Endodermal cell (in vitro differentiated cells): Measurements from ENCODE around the gene GPSM1. TPM values are rescaled to one million over a fixed set of nuclear protein-coding genes. Genes with fewer than 3 reads are reported as not detected.

ENCODE experiments used
- DNase-seq: peaks from one replicate; pipeline ENCODE4 v3.0.0-alpha.2; 2017
- H3K27ac ChIP-seq: 2 replicates; pipeline ENCODE4 v1.5.1; 2013; ENCODE audit warnings: mild to moderate bottlenecking, low read depth, low read length, moderate library complexity
- H3K27me3 ChIP-seq: 2 replicates; pipeline ENCODE4 v1.6.1; 2013; ENCODE audit warnings: mild to moderate bottlenecking, low read length, moderate library complexity; ENCODE audit not compliant: insufficient read depth, control insufficient read depth, poor library complexity, severe bottlenecking
- H3K36me3 ChIP-seq: 2 replicates; pipeline ENCODE4 v1.7.0; 2013; ENCODE audit warnings: mild to moderate bottlenecking, low read length, moderate library complexity; ENCODE audit not compliant: control insufficient read depth, insufficient read depth
- H3K4me1 ChIP-seq: one replicate; pipeline ENCODE4 v1.7.0; 2013; ENCODE audit warnings: low read length; ENCODE audit not compliant: control insufficient read depth, insufficient read depth
- H3K4me3 ChIP-seq: 2 replicates; pipeline ENCODE4 v1.5.1; 2013; ENCODE audit warnings: mild to moderate bottlenecking, low read length, moderate library complexity
- H3K9ac ChIP-seq: 2 replicates; pipeline ENCODE4 v1.6.1; 2013; ENCODE audit warnings: mild to moderate bottlenecking, low read length, moderate library complexity; ENCODE audit not compliant: poor library complexity, severe bottlenecking; ENCODE audit errors: extremely low read depth
- H3K9me3 ChIP-seq: 2 replicates; pipeline ENCODE4 v1.6.1; 2013; ENCODE audit warnings: mild to moderate bottlenecking, low read length, moderate library complexity; ENCODE audit not compliant: control insufficient read depth
- H3K27ac Mint-ChIP-seq: 2 replicates; pipeline ENCODE4 v1.8.0; 2020; ENCODE audit warnings: mixed read lengths
- H3K27me3 Mint-ChIP-seq: 2 replicates; pipeline ENCODE4 v1.8.0; 2021; ENCODE audit warnings: mild to moderate bottlenecking, mixed read lengths; ENCODE audit not compliant: insufficient read depth
- H3K36me3 Mint-ChIP-seq: 2 replicates; pipeline ENCODE4 v1.8.0; 2020; ENCODE audit warnings: low read depth, mixed read lengths
- H3K4me1 Mint-ChIP-seq: 2 replicates; pipeline ENCODE4 v1.8.0; 2020; ENCODE audit warnings: mixed read lengths
- H3K4me3 Mint-ChIP-seq: 2 replicates; pipeline ENCODE4 v1.8.0; 2020; ENCODE audit warnings: mild to moderate bottlenecking, moderate library complexity, mixed read lengths
- H3K9me3 Mint-ChIP-seq: 2 replicates; pipeline ENCODE4 v1.8.0; 2020; ENCODE audit warnings: mild to moderate bottlenecking, mixed read lengths
- CTCF ChIP-seq: fragments of 200-600 bp; sonication (generic); conservative IDR thresholded peaks from 2 replicates; pipeline ENCODE4 v1.5.0; 2021; ENCODE audit warnings: antibody characterized with exemption, mild to moderate bottlenecking
- WGBS, 2 experiments: methylation state at CpG; one replicate each; pipeline versions ENCODE4 v1.1.5 to v1.1.7; 2013; ENCODE audit warnings: missing lambda C conversion rate in 2 of 2, mixed read lengths in 1 of 2; ENCODE audit not compliant: insufficient coverage in 1 of 2, insufficient read length in 1 of 2; 5-methylcytosine and 5-hydroxymethylcytosine counted together
- total RNA-seq, 2 donors: library from RNA; stranded (reverse); fragmentation: NEBNext Ultra II Directional in 1 of 2; extraction: Animal tissue kit (Norgen Biotek cat#: 25700) in 1 of 2; gene quantifications; 2 replicates in 1 of 2; 3 replicates in 1 of 2; pipeline ENCODE4 v1.2.1, GENCODE V29; 2021

Gene GPSM1
- total RNA-seq, 2 donors from 2014 or later = 37.2 to 38.6 TPM

GRCh38 chr9:136326761-136327303 is 507 bp upstream of the GPSM1 start:
- H3K36me3 Mint-ChIP-seq = no peaks in the 10 kb centered on the region
- H3K9ac ChIP-seq = peak overlapping the region; percentile 45
- H3K27me3 Mint-ChIP-seq = no peaks in the 10 kb centered on the region
- DNase-seq = no peak
- TF ChIP-seq CTCF = no peak
- peaks cover 17% of the 10 kb centered on the region for H3K4me1 ChIP-seq
- no peaks in the 10 kb centered on the region for H3K9me3 ChIP-seq
- H3K36me3 ChIP-seq = no peaks in the 10 kb centered on the region
- no peak overlapping the region for H3K4me3 ChIP-seq
- peaks cover 6% of the 10 kb centered on the region for H3K4me1 Mint-ChIP-seq
- H3K9me3 Mint-ChIP-seq = no peaks in the 10 kb centered on the region
- 67 to 68% methylated on average over 9 to 17 of the region's 17 CpGs for WGBS, 2 experiments
- peak overlapping the region; percentile 52 for H3K27ac Mint-ChIP-seq
- no peaks in the 10 kb centered on the region for H3K27me3 ChIP-seq
- H3K27ac ChIP-seq = peak overlapping the region; percentile 80
- H3K4me3 Mint-ChIP-seq = peak overlapping the region; percentile 52

- Mint-ChIP-seq H3K27ac (no peak overlapping the region), H3K4me3 (peak overlapping the region; percentile 54), H3K27me3 (no peaks in the 10 kb centered on the region), H3K36me3 (no peaks in the 10 kb centered on the region), H3K9me3 (no peaks in the 10 kb centered on the region), H3K4me1 (peaks cover 6% of the 10 kb centered on the region)
- peak overlapping the region; percentile 86 for H3K4me3 ChIP-seq
- no peak for DNase-seq
- peak overlapping the region; percentile 59 for H3K9ac ChIP-seq
- H3K27me3 ChIP-seq = no peaks in the 10 kb centered on the region
- no peak for TF ChIP-seq CTCF
- WGBS, 2 experiments = 61 to 72% methylated on average over 6 to 13 of the region's 13 CpGs
- H3K36me3 ChIP-seq = peaks cover 4% of the 10 kb centered on the region
- H3K9me3 ChIP-seq = no peaks in the 10 kb centered on the region
- peaks cover 17% of the 10 kb centered on the region for H3K4me1 ChIP-seq
- peak overlapping the region; percentile 81 for H3K27ac ChIP-seq
Observed at GRCh38 chr9:136328011-136328621, 777 bp downstream of the GPSM1 start.

GRCh38 chr9:136328622-136329041 is 1.3 kb downstream of the GPSM1 start:
- no peaks in the 10 kb centered on the region for H3K27me3 Mint-ChIP-seq
- DNase-seq = no peak
- no peaks in the 10 kb centered on the region for H3K9me3 ChIP-seq
- H3K4me3 ChIP-seq = peak overlapping the region; percentile 86
- peak overlapping the region; percentile 81 for H3K27ac ChIP-seq
- 74 to 81% methylated on average over 9 to 15 of the region's 15 CpGs for WGBS, 2 experiments
- H3K9me3 Mint-ChIP-seq = no peaks in the 10 kb centered on the region
- H3K4me3 Mint-ChIP-seq = peak overlapping the region; percentile 54
- peaks cover 4% of the 10 kb centered on the region for H3K36me3 ChIP-seq
- H3K27me3 ChIP-seq = no peaks in the 10 kb centered on the region
- H3K36me3 Mint-ChIP-seq = no peaks in the 10 kb centered on the region
- no peak for TF ChIP-seq CTCF
- peak overlapping the region; percentile 57 for H3K27ac Mint-ChIP-seq
- peaks cover 6% of the 10 kb centered on the region for H3K4me1 Mint-ChIP-seq
- H3K9ac ChIP-seq = peak overlapping the region; percentile 59
- H3K4me1 ChIP-seq = peaks cover 17% of the 10 kb centered on the region
